ENCODE results near the gene PID1.

The PID1 gene

DNA sequence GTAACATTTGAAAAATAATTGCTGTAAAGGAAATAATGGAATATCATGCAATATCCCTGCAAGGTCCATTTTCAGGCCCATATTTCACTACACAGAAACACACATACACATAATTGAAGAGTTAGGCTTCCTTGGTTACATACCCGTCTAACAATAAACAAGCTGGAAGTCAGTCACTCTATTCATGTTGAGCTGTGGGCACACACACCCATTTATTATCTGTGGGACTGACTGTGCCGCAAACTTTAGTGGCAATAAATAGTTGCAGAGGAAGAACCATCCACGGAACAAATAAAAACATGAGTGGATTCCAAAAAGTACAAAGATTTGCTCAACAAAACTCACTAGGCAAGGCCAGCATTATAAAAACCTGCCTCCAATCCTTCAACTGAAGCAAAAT, 24.8 kb downstream of the PID1 start:
- H3K36me3 Mint-ChIP-seq (ENCODE audit: low read depth) = no peaks in the 10 kb centered on the region
- H3K27me3 Mint-ChIP-seq (ENCODE audit: low read depth) = no peaks in the 10 kb centered on the region
- H3K4me1 Mint-ChIP-seq = no peaks in the 10 kb centered on the region
- TF ChIP-seq, protein P1, sequence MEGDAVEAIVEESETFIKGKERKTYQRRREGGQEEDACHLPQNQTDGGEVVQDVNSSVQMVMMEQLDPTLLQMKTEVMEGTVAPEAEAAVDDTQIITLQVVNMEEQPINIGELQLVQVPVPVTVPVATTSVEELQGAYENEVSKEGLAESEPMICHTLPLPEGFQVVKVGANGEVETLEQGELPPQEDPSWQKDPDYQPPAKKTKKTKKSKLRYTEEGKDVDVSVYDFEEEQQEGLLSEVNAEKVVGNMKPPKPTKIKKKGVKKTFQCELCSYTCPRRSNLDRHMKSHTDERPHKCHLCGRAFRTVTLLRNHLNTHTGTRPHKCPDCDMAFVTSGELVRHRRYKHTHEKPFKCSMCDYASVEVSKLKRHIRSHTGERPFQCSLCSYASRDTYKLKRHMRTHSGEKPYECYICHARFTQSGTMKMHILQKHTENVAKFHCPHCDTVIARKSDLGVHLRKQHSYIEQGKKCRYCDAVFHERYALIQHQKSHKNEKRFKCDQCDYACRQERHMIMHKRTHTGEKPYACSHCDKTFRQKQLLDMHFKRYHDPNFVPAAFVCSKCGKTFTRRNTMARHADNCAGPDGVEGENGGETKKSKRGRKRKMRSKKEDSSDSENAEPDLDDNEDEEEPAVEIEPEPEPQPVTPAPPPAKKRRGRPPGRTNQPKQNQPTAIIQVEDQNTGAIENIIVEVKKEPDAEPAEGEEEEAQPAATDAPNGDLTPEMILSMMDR (IDR thresholded peaks at IDR 0.05; ENCODE audit: unreplicated experiment in 3 of 3) = no peak
- H3K4me3 Mint-ChIP-seq = no peak overlapping the region
- peaks cover 12% of the 10 kb centered on the region for H3K9me3 Mint-ChIP-seq
- H3K27ac Mint-ChIP-seq = no peak overlapping the region

DNA sequence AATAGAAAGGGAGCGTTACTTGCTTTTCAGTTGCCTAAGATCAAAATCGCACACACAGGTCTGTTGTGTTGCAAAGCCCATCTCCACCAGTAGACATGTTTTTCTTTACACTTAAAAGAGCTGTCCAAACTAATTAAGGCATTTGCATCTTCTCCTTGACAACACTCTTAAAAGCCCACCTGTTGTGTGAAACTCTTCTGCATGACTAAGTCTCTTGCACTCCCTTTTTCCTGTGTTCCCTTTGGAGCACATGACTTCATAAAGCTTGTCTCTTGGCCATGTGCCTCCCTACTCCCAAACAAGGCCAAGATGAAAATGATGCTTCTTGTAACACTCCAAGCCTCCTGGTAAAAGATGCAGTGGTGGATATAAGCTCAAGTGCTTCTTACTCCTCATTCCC, 26.1 kb downstream of the PID1 start:
- H3K4me3 Mint-ChIP-seq = no peak overlapping the region
- no peak overlapping the region for H3K27ac Mint-ChIP-seq
- TF ChIP-seq, protein P1 (IDR thresholded peaks at IDR 0.05; ENCODE audit: unreplicated experiment in 3 of 3) = no peak
- H3K36me3 Mint-ChIP-seq (ENCODE audit: low read depth) = no peaks in the 10 kb centered on the region
- H3K27me3 Mint-ChIP-seq (ENCODE audit: low read depth) = no peaks in the 10 kb centered on the region
- H3K9me3 Mint-ChIP-seq = peaks cover 23% of the 10 kb centered on the region
- no peaks in the 10 kb centered on the region for H3K4me1 Mint-ChIP-seq

GRCh38 chr2:229243890-229244560, 27.1 kb downstream of the PID1 start:
- TF ChIP-seq, protein P1 (IDR thresholded peaks at IDR 0.05; ENCODE audit: unreplicated experiment in 3 of 3) = no peak
- Mint-ChIP-seq H3K27ac (no peak overlapping the region), H3K4me3 (no peak overlapping the region), H3K27me3 (ENCODE audit: low read depth) (no peaks in the 10 kb centered on the region), H3K9me3 (peaks cover 30% of the 10 kb centered on the region), H3K36me3 (ENCODE audit: low read depth) (no peaks in the 10 kb centered on the region), H3K4me1 (no peaks in the 10 kb centered on the region)

DNA sequence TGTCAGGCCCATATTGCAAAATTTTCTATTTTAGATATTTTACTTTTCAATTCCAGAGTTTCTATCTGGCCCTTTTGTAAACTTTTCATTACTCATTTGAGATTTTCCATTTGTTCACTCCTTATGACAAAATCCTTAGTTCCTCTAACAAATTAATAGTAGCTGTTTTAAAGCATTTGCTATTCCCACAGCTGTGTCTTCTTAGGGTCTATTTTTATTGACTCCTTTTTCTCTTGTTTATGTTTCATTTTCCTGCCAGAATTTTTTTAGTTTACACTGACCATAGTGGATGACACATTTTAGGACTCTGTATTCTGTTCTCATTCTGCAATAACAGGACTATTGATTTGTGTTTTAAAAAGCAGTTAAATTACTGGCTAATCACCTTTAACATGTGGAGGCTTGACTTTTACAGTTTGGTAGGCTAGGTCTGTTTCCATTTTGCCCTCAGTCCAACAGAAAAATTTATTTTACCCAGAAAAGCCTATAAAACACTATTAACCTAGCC, 30.0 kb downstream of the PID1 start:
- H3K9me3 Mint-ChIP-seq = peaks cover 33% of the 10 kb centered on the region
- TF ChIP-seq, protein P1 (IDR thresholded peaks at IDR 0.05; ENCODE audit: unreplicated experiment in 3 of 3) = no peak
- H3K4me1 Mint-ChIP-seq = no peaks in the 10 kb centered on the region
- H3K27ac Mint-ChIP-seq = no peak overlapping the region
- H3K36me3 Mint-ChIP-seq (ENCODE audit: low read depth) = no peaks in the 10 kb centered on the region
- H3K4me3 Mint-ChIP-seq = no peak overlapping the region
- no peaks in the 10 kb centered on the region for H3K27me3 Mint-ChIP-seq (ENCODE audit: low read depth)

DNA sequence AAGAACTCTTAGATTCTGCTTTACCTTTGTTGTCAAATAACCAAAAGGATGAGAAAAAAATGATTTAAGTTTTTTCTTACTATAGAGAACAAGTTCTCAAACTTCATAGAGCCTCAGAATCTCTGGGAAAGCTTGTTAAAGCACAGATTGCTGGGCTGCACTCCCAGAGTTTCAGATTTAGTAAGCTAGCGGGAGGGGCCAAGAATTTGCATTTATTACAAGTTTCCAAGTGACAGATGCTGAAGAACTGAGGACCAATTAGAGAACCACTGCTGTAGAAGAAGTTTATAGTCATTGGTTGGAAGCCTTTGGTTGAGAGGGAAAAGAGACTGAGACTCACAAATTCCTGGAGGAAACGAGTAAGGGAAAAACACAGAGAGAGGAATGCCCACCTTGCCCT, 32.1 kb downstream of the PID1 start:
- Mint-ChIP-seq H3K36me3 (ENCODE audit: low read depth) (no peaks in the 10 kb centered on the region), H3K27me3 (ENCODE audit: low read depth) (peaks cover 3% of the 10 kb centered on the region), H3K4me3 (no peak overlapping the region), H3K27ac (no peak overlapping the region), H3K4me1 (no peaks in the 10 kb centered on the region), H3K9me3 (peaks cover 33% of the 10 kb centered on the region)
- TF ChIP-seq, protein P1 (IDR thresholded peaks at IDR 0.05; ENCODE audit: unreplicated experiment in 3 of 3) = no peak

GRCh38 chr2:229237270-229237669, 33.8 kb downstream of the PID1 start:
- Mint-ChIP-seq H3K27ac (no peak overlapping the region), H3K36me3 (ENCODE audit: low read depth) (no peaks in the 10 kb centered on the region), H3K9me3 (peaks cover 25% of the 10 kb centered on the region), H3K27me3 (ENCODE audit: low read depth) (peaks cover 3% of the 10 kb centered on the region), H3K4me3 (no peak overlapping the region), H3K4me1 (no peaks in the 10 kb centered on the region)
- TF ChIP-seq, protein P1 (IDR thresholded peaks at IDR 0.05; ENCODE audit: unreplicated experiment in 3 of 3) = no peak

Data from nephron (organoid).